ENCODE data around the gene OR6C76.
"Not testable (repeated sequence)": the region's sequence is repeated elsewhere in the genome, so short reads cannot be mapped to it uniquely, and the experiment has no call there.

OR6C76 gene

DNA sequence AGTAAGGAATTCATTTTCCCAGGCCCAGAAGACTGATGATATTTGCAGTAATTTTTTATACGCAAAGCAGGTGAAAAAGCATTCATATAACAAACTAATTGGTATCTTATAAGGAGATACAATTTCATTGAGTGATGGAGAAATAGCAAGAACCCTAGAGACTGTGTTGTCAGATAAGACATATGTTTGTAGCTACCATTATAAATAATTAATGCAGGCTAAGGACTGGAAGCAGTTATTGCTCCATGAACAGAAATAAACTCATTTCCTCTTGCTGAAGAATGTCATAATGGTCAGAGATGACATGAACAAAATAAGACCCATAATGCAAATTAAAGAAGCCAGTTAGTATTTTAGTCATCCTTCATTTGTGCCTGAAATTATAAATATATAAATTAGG lies 19.3 kb downstream of the OR6C76 start:
- H3K79me1 ChIP-seq (ENCODE audit: low read depth, low read length) = no peaks in the 10 kb centered on the region
- no peaks in the 10 kb centered on the region for H3K4me1 ChIP-seq (ENCODE audit: control insufficient read depth in 2 of 2, insufficient read depth in 1 of 2, low read depth in 1 of 2, low read length in 2 of 2)
- no peak overlapping the region for H2BK5ac ChIP-seq (ENCODE audit: low read length)
- H3K4me3 ChIP-seq (ENCODE audit: low read length in 2 of 2) = no peak overlapping the region
- no peak overlapping the region for H3K4me2 ChIP-seq (ENCODE audit: insufficient read depth, low read length, poor library complexity, severe bottlenecking)
- H3K27me3 ChIP-seq (ENCODE audit: control insufficient read depth in 3 of 3, insufficient read depth in 3 of 3, low read depth in 1 of 3, low read length in 3 of 3) = no peaks in the 10 kb centered on the region
- no peak overlapping the region for H4K91ac ChIP-seq (ENCODE audit: low read depth, low read length, poor library complexity)
- no peak overlapping the region for H3K23ac ChIP-seq (ENCODE audit: low read depth, low read length, poor library complexity)
- no peak overlapping the region for H2AK5ac ChIP-seq (ENCODE audit: low read depth, low read length)
- H3K18ac ChIP-seq (ENCODE audit: low read length) = no peak overlapping the region
- no peak overlapping the region for H2BK12ac ChIP-seq (ENCODE audit: low read length)
- no peak overlapping the region for H2BK15ac ChIP-seq (ENCODE audit: low read length)
- H3K27ac ChIP-seq (replicated peaks; ENCODE audit: low read length) = no peak overlapping the region
- no peak for DNase-seq (ENCODE audit: low spot score)
- H2AFZ ChIP-seq (ENCODE audit: low read length) = no peak overlapping the region
- H3K36me3 ChIP-seq (replicated peaks in 1 of 2; ENCODE audit: control insufficient read depth in 2 of 2, insufficient read depth in 2 of 2, low read length in 2 of 2) = no peaks in the 10 kb centered on the region
- no peak overlapping the region for H2BK120ac ChIP-seq (ENCODE audit: low read depth, low read length)
- no peak overlapping the region for H3K9ac ChIP-seq (ENCODE audit: low read depth, low read length, poor library complexity)
- no peak overlapping the region for H3K4ac ChIP-seq (ENCODE audit: low read length)
- H3K9me3 ChIP-seq (replicated peaks in 1 of 2; ENCODE audit: control insufficient read depth in 2 of 2, insufficient read depth in 1 of 2, low read depth in 1 of 2, low read length in 2 of 2) = no peaks in the 10 kb centered on the region
- H4K8ac ChIP-seq (ENCODE audit: low read depth, low read length) = no peak overlapping the region
- no CpG with 5 or more reads among the region's 1 CpG for WGBS, 2 donors (ENCODE audit: extremely low coverage in 2 of 2, insufficient read length in 2 of 2, insufficient replicate concordance in 1 of 2)
- H3K14ac ChIP-seq (ENCODE audit: low read length) = no peak overlapping the region

DNA sequence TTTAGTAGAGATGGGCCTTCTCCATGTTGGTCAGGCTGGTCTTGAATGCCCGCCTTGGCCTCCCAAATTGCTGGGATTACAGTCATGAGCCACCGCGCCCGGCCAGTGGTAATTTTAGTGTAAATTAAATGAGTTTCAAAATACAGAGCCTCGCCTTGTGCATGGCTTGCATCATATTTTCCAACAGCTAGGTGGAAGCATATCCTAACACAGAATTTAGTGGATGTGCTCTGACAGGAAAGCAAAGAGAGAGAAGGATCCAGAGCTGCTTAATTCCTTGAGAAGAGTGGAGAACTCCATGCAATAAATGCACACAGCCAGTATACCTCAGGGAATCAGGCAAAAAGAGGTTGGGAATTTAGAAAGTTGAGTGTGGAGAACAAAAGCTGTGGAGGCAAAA lies 20.3 kb downstream of the OR6C76 start:
- Histone ChIP-seq H2BK5ac (ENCODE audit: low read length) (no peak overlapping the region), H3K36me3 (replicated peaks in 1 of 2; ENCODE audit: control insufficient read depth in 2 of 2, insufficient read depth in 2 of 2, low read length in 2 of 2) (no peaks in the 10 kb centered on the region), H2BK15ac (ENCODE audit: low read length) (no peak overlapping the region), H3K27ac (replicated peaks; ENCODE audit: low read length) (no peak overlapping the region), H3K4me1 (ENCODE audit: control insufficient read depth in 2 of 2, insufficient read depth in 1 of 2, low read depth in 1 of 2, low read length in 2 of 2) (no peaks in the 10 kb centered on the region), H4K91ac (ENCODE audit: low read depth, low read length, poor library complexity) (no peak overlapping the region), H3K18ac (ENCODE audit: low read length) (no peak overlapping the region), H2AK5ac (ENCODE audit: low read depth, low read length) (no peak overlapping the region), H3K14ac (ENCODE audit: low read length) (no peak overlapping the region), H3K4ac (ENCODE audit: low read length) (no peak overlapping the region), H3K9me3 (replicated peaks in 1 of 2; ENCODE audit: control insufficient read depth in 2 of 2, insufficient read depth in 1 of 2, low read depth in 1 of 2, low read length in 2 of 2) (no peaks in the 10 kb centered on the region), H3K79me1 (ENCODE audit: low read depth, low read length) (no peaks in the 10 kb centered on the region), H3K4me3 (ENCODE audit: low read length in 2 of 2) (no peak overlapping the region), H2BK12ac (ENCODE audit: low read length) (no peak overlapping the region), H2AFZ (ENCODE audit: low read length) (no peak overlapping the region), H2BK120ac (ENCODE audit: low read depth, low read length) (no peak overlapping the region), H3K23ac (ENCODE audit: low read depth, low read length, poor library complexity) (no peak overlapping the region), H4K8ac (ENCODE audit: low read depth, low read length) (no peak overlapping the region), H3K27me3 (ENCODE audit: control insufficient read depth in 3 of 3, insufficient read depth in 3 of 3, low read depth in 1 of 3, low read length in 3 of 3) (no peaks in the 10 kb centered on the region), H3K4me2 (ENCODE audit: insufficient read depth, low read length, poor library complexity, severe bottlenecking) (no peak overlapping the region), H3K9ac (ENCODE audit: low read depth, low read length, poor library complexity) (no peak overlapping the region)
- no CpG with 5 or more reads among the region's 5 CpGs for WGBS, 2 donors (ENCODE audit: extremely low coverage in 2 of 2, insufficient read length in 2 of 2, insufficient replicate concordance in 1 of 2)
- DNase-seq (ENCODE audit: low spot score) = no peak

DNA sequence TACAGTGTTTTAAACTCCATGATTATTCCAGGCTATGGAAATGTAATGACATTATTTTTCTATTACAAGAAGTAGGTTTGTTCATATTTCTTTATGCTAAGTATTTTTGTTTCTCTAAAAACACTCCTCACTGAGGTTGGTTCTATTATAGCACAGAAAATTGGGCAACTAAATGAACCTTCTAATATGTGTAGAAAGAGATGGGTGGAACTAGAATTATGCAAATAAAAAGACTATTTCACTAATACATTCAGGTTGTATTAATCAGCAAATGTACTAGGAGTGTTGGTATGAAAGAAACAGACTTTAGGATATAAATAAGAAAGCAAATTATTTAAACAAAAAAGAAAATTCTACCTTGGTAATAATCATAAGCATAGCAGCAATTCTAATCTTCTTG lies 22.8 kb downstream of the OR6C76 start:
- Histone ChIP-seq H3K79me1 (ENCODE audit: low read depth, low read length) (no peaks in the 10 kb centered on the region), H2AK5ac (ENCODE audit: low read depth, low read length) (no peak overlapping the region), H2BK120ac (ENCODE audit: low read depth, low read length) (no peak overlapping the region), H3K9me3 (replicated peaks in 1 of 2; ENCODE audit: control insufficient read depth in 2 of 2, insufficient read depth in 1 of 2, low read depth in 1 of 2, low read length in 2 of 2) (no peaks in the 10 kb centered on the region), H2BK5ac (ENCODE audit: low read length) (no peak overlapping the region), H3K4ac (ENCODE audit: low read length) (no peak overlapping the region), H3K27ac (replicated peaks; ENCODE audit: low read length) (no peak overlapping the region), H3K36me3 (replicated peaks in 1 of 2; ENCODE audit: control insufficient read depth in 2 of 2, insufficient read depth in 2 of 2, low read length in 2 of 2) (no peaks in the 10 kb centered on the region), H3K9ac (ENCODE audit: low read depth, low read length, poor library complexity) (no peak overlapping the region), H2BK15ac (ENCODE audit: low read length) (no peak overlapping the region), H4K91ac (ENCODE audit: low read depth, low read length, poor library complexity) (no peak overlapping the region), H2BK12ac (ENCODE audit: low read length) (no peak overlapping the region), H3K23ac (ENCODE audit: low read depth, low read length, poor library complexity) (no peak overlapping the region), H3K4me1 (ENCODE audit: control insufficient read depth in 2 of 2, insufficient read depth in 1 of 2, low read depth in 1 of 2, low read length in 2 of 2) (no peaks in the 10 kb centered on the region), H2AFZ (ENCODE audit: low read length) (no peak overlapping the region), H3K14ac (ENCODE audit: low read length) (no peak overlapping the region), H3K4me2 (ENCODE audit: insufficient read depth, low read length, poor library complexity, severe bottlenecking) (no peak overlapping the region), H3K27me3 (ENCODE audit: control insufficient read depth in 3 of 3, insufficient read depth in 3 of 3, low read depth in 1 of 3, low read length in 3 of 3) (no peaks in the 10 kb centered on the region), H4K8ac (ENCODE audit: low read depth, low read length) (no peak overlapping the region), H3K4me3 (ENCODE audit: low read length in 2 of 2) (no peak overlapping the region), H3K18ac (ENCODE audit: low read length) (no peak overlapping the region)
- no peak for DNase-seq (ENCODE audit: low spot score)

DNA sequence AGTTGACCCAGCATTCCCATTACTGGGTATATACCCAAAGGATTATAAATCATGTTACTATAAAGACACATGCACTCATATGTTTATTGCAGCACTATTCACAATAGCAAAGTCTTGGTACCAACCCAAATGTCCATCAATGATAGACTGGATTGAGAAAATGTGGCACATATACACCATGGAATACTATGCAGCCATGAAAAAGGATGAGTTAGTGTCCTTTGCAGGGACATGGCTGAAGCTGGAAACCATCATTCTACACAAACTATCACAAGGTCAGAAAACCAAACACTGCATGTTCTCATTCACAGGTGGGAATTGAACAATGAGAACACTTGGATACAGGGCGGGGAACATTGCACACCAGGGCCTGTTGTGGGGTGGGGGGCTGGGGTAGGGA lies 38.9 kb downstream of the OR6C76 start:
- H3K23ac ChIP-seq (ENCODE audit: low read depth, low read length, poor library complexity); H3K14ac ChIP-seq (ENCODE audit: low read length); H3K9me3 ChIP-seq (replicated peaks in 1 of 2; ENCODE audit: control insufficient read depth in 2 of 2, insufficient read depth in 1 of 2, low read depth in 1 of 2, low read length in 2 of 2); H2BK5ac ChIP-seq (ENCODE audit: low read length); H3K4ac ChIP-seq (ENCODE audit: low read length); H4K91ac ChIP-seq (ENCODE audit: low read depth, low read length, poor library complexity); H3K4me1 ChIP-seq (ENCODE audit: control insufficient read depth in 2 of 2, insufficient read depth in 1 of 2, low read depth in 1 of 2, low read length in 2 of 2); H2AFZ ChIP-seq (ENCODE audit: low read length); H2BK15ac ChIP-seq (ENCODE audit: low read length); H3K36me3 ChIP-seq (replicated peaks in 1 of 2; ENCODE audit: control insufficient read depth in 2 of 2, insufficient read depth in 2 of 2, low read length in 2 of 2); DNase-seq (ENCODE audit: low spot score); H3K18ac ChIP-seq (ENCODE audit: low read length); H3K9ac ChIP-seq (ENCODE audit: low read depth, low read length, poor library complexity); H3K4me3 ChIP-seq (ENCODE audit: low read length in 2 of 2); H3K4me2 ChIP-seq (ENCODE audit: insufficient read depth, low read length, poor library complexity, severe bottlenecking); H3K27me3 ChIP-seq (ENCODE audit: control insufficient read depth in 3 of 3, insufficient read depth in 3 of 3, low read depth in 1 of 3, low read length in 3 of 3); H3K27ac ChIP-seq (replicated peaks; ENCODE audit: low read length); H3K79me1 ChIP-seq (ENCODE audit: low read depth, low read length); H2AK5ac ChIP-seq (ENCODE audit: low read depth, low read length); H4K8ac ChIP-seq (ENCODE audit: low read depth, low read length); H2BK120ac ChIP-seq (ENCODE audit: low read depth, low read length); H2BK12ac ChIP-seq (ENCODE audit: low read length): not testable (repeated sequence)
- no CpG with 5 or more reads among the region's 1 CpG for WGBS, 2 donors (ENCODE audit: extremely low coverage in 2 of 2, insufficient read length in 2 of 2, insufficient replicate concordance in 1 of 2)

All from neuronal stem cell (in vitro differentiated cells).